NCI-H2029 treated with DMSO at 0.1 percent for 48 hours (cell line): ENCODE results near the gene RAB24.
"Not testable (repeated sequence)": the region's sequence is repeated elsewhere in the genome, so short reads cannot be mapped to it uniquely, and the experiment has no call there.

ENCODE experiments used
- DNase-seq: peaks from one replicate; lab custom pipeline; 2025; lab: John Stamatoyannopoulos, UW

The RAB24 gene

GRCh38 chr5:177311392-177311722 lies 7.8 kb upstream of the RAB24 start:
- no peak for DNase-seq

GRCh38 chr5:177310757-177311391 lies 7.4 kb upstream of the RAB24 start:
- DNase-seq: peak; percentile 21

- DNase-seq: no peak
Observed at GRCh38 chr5:177310332-177310731, 6.8 kb upstream of the RAB24 start.

- peak; percentile 68 for DNase-seq
Observed at GRCh38 chr5:177309351-177310191, 6.1 kb upstream of the RAB24 start.

GRCh38 chr5:177308740-177309139 lies 5.2 kb upstream of the RAB24 start:
- DNase-seq: no peak

GRCh38 chr5:177307544-177308363 lies 4.2 kb upstream of the RAB24 start:
- no peak for DNase-seq

GRCh38 chr5:177306674-177307543 lies 3.4 kb upstream of the RAB24 start:
- no peak for DNase-seq

GRCh38 chr5:177306103-177306640 lies 2.7 kb upstream of the RAB24 start:
- not testable (repeated sequence) for DNase-seq

GRCh38 chr5:177304392-177305119 lies 1.0 kb upstream of the RAB24 start:
- no peak for DNase-seq

GRCh38 chr5:177303925-177304391 lies 439 bp upstream of the RAB24 start:
- DNase-seq: no peak

- DNase-seq: no peak
Observed at GRCh38 chr5:177302354-177303110, 987 bp downstream of the RAB24 start.

GRCh38 chr5:177301503-177302165 lies 1.9 kb downstream of the RAB24 start:
- peak; percentile 98 for DNase-seq

- DNase-seq: no peak
Observed at GRCh38 chr5:177300951-177301350, 2.6 kb downstream of the RAB24 start.

- no peak for DNase-seq
Observed at GRCh38 chr5:177300236-177300880, 3.2 kb downstream of the RAB24 start.

- no peak for DNase-seq
Observed at GRCh38 chr5:177299697-177300096, 3.8 kb downstream of the RAB24 start.

GRCh38 chr5:177297922-177298321 lies 5.6 kb downstream of the RAB24 start:
- no peak for DNase-seq

- peak; percentile 83 for DNase-seq
Observed at GRCh38 chr5:177296581-177296980, 6.9 kb downstream of the RAB24 start.

- DNase-seq: no peak
Observed at GRCh38 chr5:177295924-177296323, 7.6 kb downstream of the RAB24 start.

- DNase-seq: no peak
Observed at GRCh38 chr5:177294632-177295031, 8.9 kb downstream of the RAB24 start.
